ENCODE results near the gene PLEKHA6.

DNA sequence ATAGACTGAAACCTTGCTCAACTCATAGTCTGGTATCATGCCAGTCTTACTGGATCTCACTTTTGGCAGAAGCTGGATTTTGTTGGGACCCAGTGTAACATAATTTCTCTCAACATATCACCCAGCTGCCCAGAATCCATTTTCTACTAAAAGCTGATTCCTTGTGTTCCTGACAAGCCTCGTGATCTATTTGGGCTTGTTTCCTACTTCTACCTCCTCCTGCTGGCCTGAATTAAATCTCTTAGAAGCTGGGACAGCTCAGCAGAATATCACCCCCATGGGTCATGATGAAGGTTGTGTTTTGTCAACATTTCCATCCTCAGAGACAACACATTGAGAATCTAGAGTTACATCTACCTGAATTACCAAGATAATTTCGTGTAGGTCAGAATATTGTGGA is 153.6 kb downstream of the PLEKHA6 start:
- TF ChIP-seq, protein P1, sequence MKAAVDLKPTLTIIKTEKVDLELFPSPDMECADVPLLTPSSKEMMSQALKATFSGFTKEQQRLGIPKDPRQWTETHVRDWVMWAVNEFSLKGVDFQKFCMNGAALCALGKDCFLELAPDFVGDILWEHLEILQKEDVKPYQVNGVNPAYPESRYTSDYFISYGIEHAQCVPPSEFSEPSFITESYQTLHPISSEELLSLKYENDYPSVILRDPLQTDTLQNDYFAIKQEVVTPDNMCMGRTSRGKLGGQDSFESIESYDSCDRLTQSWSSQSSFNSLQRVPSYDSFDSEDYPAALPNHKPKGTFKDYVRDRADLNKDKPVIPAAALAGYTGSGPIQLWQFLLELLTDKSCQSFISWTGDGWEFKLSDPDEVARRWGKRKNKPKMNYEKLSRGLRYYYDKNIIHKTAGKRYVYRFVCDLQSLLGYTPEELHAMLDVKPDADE (IDR thresholded peaks at IDR 0.05): no peak
- TF ChIP-seq, protein P2, sequence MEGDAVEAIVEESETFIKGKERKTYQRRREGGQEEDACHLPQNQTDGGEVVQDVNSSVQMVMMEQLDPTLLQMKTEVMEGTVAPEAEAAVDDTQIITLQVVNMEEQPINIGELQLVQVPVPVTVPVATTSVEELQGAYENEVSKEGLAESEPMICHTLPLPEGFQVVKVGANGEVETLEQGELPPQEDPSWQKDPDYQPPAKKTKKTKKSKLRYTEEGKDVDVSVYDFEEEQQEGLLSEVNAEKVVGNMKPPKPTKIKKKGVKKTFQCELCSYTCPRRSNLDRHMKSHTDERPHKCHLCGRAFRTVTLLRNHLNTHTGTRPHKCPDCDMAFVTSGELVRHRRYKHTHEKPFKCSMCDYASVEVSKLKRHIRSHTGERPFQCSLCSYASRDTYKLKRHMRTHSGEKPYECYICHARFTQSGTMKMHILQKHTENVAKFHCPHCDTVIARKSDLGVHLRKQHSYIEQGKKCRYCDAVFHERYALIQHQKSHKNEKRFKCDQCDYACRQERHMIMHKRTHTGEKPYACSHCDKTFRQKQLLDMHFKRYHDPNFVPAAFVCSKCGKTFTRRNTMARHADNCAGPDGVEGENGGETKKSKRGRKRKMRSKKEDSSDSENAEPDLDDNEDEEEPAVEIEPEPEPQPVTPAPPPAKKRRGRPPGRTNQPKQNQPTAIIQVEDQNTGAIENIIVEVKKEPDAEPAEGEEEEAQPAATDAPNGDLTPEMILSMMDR (conservative IDR thresholded peaks at IDR 0.05; ENCODE audit: low read depth in 2 of 2): no peak; a peak in 1 of 4 replicates

Data from GM23338 (cell line).